ENCODE measurements around the gene CIAO2A.

CIAO2A gene

GRCh38 chr15:64131547-64131946 lies 37.9 kb upstream of the CIAO2A start:
- peaks cover 92% of the 10 kb centered on the region for H3K36me3 ChIP-seq (ENCODE audit: insufficient read depth, low read length)
- H4K20me1 ChIP-seq (ENCODE audit: insufficient read depth, low read length, poor library complexity, severe bottlenecking), result no peaks in the 10 kb centered on the region
- TF ChIP-seq EZH2phosphoT487 (IDR thresholded peaks at IDR 0.05; ENCODE audit: borderline replicate concordance) (no peak), CTCF (conservative IDR thresholded peaks at IDR 0.05; ENCODE audit: low read length) (no peak)
- H3K9ac ChIP-seq (ENCODE audit: low read depth, low read length, poor library complexity, severe bottlenecking), result no peak overlapping the region
- no peaks in the 10 kb centered on the region for H3F3A ChIP-seq (ENCODE audit: low read depth)
- H3K4me2 ChIP-seq (ENCODE audit: low read depth, low read length, poor library complexity, severe bottlenecking), result no peak overlapping the region
- no peak overlapping the region for H3K4me3 ChIP-seq (ENCODE audit: low read length, poor library complexity, severe bottlenecking)
- H3K9me3 ChIP-seq (ENCODE audit: insufficient read depth, low read depth, low read length), result no peaks in the 10 kb centered on the region
- H2AFZ ChIP-seq (ENCODE audit: low read length), result no peak overlapping the region
- no peaks in the 10 kb centered on the region for H3K9me2 ChIP-seq (replicated peaks; ENCODE audit: low read depth, low read length)
- no peaks in the 10 kb centered on the region for H3K27me3 ChIP-seq (ENCODE audit: insufficient read depth, low read length, poor library complexity, severe bottlenecking)
- no peaks in the 10 kb centered on the region for H3K4me1 ChIP-seq (ENCODE audit: insufficient read depth, low read length, poor library complexity, severe bottlenecking)
- no peaks in the 10 kb centered on the region for H3K79me2 ChIP-seq (ENCODE audit: insufficient read depth, low read length)

- Histone ChIP-seq H3K4me3 (ENCODE audit: low read length, poor library complexity, severe bottlenecking) (no peak overlapping the region), H3F3A (ENCODE audit: low read depth) (no peaks in the 10 kb centered on the region), H3K36me3 (ENCODE audit: insufficient read depth, low read length) (peaks cover 90% of the 10 kb centered on the region), H4K20me1 (ENCODE audit: insufficient read depth, low read length, poor library complexity, severe bottlenecking) (no peaks in the 10 kb centered on the region), H3K27me3 (ENCODE audit: insufficient read depth, low read length, poor library complexity, severe bottlenecking) (no peaks in the 10 kb centered on the region), H3K9me3 (ENCODE audit: insufficient read depth, low read depth, low read length) (no peaks in the 10 kb centered on the region), H3K4me1 (ENCODE audit: insufficient read depth, low read length, poor library complexity, severe bottlenecking) (no peaks in the 10 kb centered on the region), H2AFZ (ENCODE audit: low read length) (no peak overlapping the region), H3K9ac (ENCODE audit: low read depth, low read length, poor library complexity, severe bottlenecking) (no peak overlapping the region), H3K79me2 (ENCODE audit: insufficient read depth, low read length) (no peaks in the 10 kb centered on the region), H3K9me2 (replicated peaks; ENCODE audit: low read depth, low read length) (no peaks in the 10 kb centered on the region), H3K4me2 (ENCODE audit: low read depth, low read length, poor library complexity, severe bottlenecking) (no peak overlapping the region)
- TF ChIP-seq EZH2phosphoT487 (IDR thresholded peaks at IDR 0.05; ENCODE audit: borderline replicate concordance) (no peak), CTCF (conservative IDR thresholded peaks at IDR 0.05; ENCODE audit: low read length) (no peak)
Observed at GRCh38 chr15:64130159-64130558, 36.5 kb upstream of the CIAO2A start.

- H3K4me2 ChIP-seq (ENCODE audit: low read depth, low read length, poor library complexity, severe bottlenecking), result no peak overlapping the region
- H3K9me2 ChIP-seq (replicated peaks; ENCODE audit: low read depth, low read length), result no peaks in the 10 kb centered on the region
- no peaks in the 10 kb centered on the region for H3K4me1 ChIP-seq (ENCODE audit: insufficient read depth, low read length, poor library complexity, severe bottlenecking)
- H3F3A ChIP-seq (ENCODE audit: low read depth), result no peaks in the 10 kb centered on the region
- H3K27me3 ChIP-seq (ENCODE audit: insufficient read depth, low read length, poor library complexity, severe bottlenecking), result no peaks in the 10 kb centered on the region
- H3K9me3 ChIP-seq (ENCODE audit: insufficient read depth, low read depth, low read length), result no peaks in the 10 kb centered on the region
- TF ChIP-seq CTCF (conservative IDR thresholded peaks at IDR 0.05; ENCODE audit: low read length), result no peak
- TF ChIP-seq EZH2phosphoT487 (IDR thresholded peaks at IDR 0.05; ENCODE audit: borderline replicate concordance), result no peak
- H3K4me3 ChIP-seq (ENCODE audit: low read length, poor library complexity, severe bottlenecking), result no peak overlapping the region
- H3K9ac ChIP-seq (ENCODE audit: low read depth, low read length, poor library complexity, severe bottlenecking), result no peak overlapping the region
- peaks cover 88% of the 10 kb centered on the region for H3K36me3 ChIP-seq (ENCODE audit: insufficient read depth, low read length)
- no peak overlapping the region for H2AFZ ChIP-seq (ENCODE audit: low read length)
- no peaks in the 10 kb centered on the region for H3K79me2 ChIP-seq (ENCODE audit: insufficient read depth, low read length)
- no peaks in the 10 kb centered on the region for H4K20me1 ChIP-seq (ENCODE audit: insufficient read depth, low read length, poor library complexity, severe bottlenecking)
Observed at GRCh38 chr15:64127521-64128270, 34.1 kb upstream of the CIAO2A start.
